ENCODE results near the gene SLC6A11.

GRCh38 chr3:10816019-10816862, at the start of gene SLC6A11:
- TF ChIP-seq ELF4 (CRISPR knock-in tag; IDR thresholded peaks at IDR 0.05; ENCODE audit: low read depth) (no peak), CTCF (IDR thresholded peaks at IDR 0.05) (no peak), ATF3 (CRISPR knock-in tag; conservative IDR thresholded peaks at IDR 0.05) (no peak), TCF7 (CRISPR knock-in tag; IDR thresholded peaks at IDR 0.05; ENCODE audit: low read depth) (peak; percentile 74; the same call in 1 of the 2 replicates), AFF4 (CRISPR knock-in tag; IDR thresholded peaks at IDR 0.05; ENCODE audit: borderline replicate concordance) (no peak), USF2 (CRISPR knock-in tag; IDR thresholded peaks at IDR 0.05) (no peak), TEAD4 (CRISPR knock-in tag; IDR thresholded peaks at IDR 0.05) (peak; percentile 85), CBFB (CRISPR knock-in tag; IDR thresholded peaks at IDR 0.05; ENCODE audit: low read depth) (no peak), NFE2L1 (CRISPR knock-in tag; IDR thresholded peaks at IDR 0.05) (peak; percentile 74; the same call in 1 of the 2 replicates), ZBTB43 (CRISPR knock-in tag; IDR thresholded peaks at IDR 0.05) (peak; percentile 88), E2F4 (CRISPR knock-in tag; IDR thresholded peaks at IDR 0.05; ENCODE audit: borderline replicate concordance, low read depth) (peak; percentile 43; the same call in 1 of the 2 replicates)

Data from WTC11 (cell line).